Measurements from ENCODE around the gene HDLBP. TPM values are rescaled to one million over a fixed set of nuclear protein-coding genes. Genes with fewer than 3 reads are reported as not detected.
A peak's percentile ranks its signal among the peaks of the same experiment; 100 is the strongest.

Gene HDLBP, protein sequence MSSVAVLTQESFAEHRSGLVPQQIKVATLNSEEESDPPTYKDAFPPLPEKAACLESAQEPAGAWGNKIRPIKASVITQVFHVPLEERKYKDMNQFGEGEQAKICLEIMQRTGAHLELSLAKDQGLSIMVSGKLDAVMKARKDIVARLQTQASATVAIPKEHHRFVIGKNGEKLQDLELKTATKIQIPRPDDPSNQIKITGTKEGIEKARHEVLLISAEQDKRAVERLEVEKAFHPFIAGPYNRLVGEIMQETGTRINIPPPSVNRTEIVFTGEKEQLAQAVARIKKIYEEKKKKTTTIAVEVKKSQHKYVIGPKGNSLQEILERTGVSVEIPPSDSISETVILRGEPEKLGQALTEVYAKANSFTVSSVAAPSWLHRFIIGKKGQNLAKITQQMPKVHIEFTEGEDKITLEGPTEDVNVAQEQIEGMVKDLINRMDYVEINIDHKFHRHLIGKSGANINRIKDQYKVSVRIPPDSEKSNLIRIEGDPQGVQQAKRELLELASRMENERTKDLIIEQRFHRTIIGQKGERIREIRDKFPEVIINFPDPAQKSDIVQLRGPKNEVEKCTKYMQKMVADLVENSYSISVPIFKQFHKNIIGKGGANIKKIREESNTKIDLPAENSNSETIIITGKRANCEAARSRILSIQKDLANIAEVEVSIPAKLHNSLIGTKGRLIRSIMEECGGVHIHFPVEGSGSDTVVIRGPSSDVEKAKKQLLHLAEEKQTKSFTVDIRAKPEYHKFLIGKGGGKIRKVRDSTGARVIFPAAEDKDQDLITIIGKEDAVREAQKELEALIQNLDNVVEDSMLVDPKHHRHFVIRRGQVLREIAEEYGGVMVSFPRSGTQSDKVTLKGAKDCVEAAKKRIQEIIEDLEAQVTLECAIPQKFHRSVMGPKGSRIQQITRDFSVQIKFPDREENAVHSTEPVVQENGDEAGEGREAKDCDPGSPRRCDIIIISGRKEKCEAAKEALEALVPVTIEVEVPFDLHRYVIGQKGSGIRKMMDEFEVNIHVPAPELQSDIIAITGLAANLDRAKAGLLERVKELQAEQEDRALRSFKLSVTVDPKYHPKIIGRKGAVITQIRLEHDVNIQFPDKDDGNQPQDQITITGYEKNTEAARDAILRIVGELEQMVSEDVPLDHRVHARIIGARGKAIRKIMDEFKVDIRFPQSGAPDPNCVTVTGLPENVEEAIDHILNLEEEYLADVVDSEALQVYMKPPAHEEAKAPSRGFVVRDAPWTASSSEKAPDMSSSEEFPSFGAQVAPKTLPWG (N-terminal part only)
- 100 to 1,000 TPM; 361 to 651 (median 454) TPM for total RNA-seq

DNA sequence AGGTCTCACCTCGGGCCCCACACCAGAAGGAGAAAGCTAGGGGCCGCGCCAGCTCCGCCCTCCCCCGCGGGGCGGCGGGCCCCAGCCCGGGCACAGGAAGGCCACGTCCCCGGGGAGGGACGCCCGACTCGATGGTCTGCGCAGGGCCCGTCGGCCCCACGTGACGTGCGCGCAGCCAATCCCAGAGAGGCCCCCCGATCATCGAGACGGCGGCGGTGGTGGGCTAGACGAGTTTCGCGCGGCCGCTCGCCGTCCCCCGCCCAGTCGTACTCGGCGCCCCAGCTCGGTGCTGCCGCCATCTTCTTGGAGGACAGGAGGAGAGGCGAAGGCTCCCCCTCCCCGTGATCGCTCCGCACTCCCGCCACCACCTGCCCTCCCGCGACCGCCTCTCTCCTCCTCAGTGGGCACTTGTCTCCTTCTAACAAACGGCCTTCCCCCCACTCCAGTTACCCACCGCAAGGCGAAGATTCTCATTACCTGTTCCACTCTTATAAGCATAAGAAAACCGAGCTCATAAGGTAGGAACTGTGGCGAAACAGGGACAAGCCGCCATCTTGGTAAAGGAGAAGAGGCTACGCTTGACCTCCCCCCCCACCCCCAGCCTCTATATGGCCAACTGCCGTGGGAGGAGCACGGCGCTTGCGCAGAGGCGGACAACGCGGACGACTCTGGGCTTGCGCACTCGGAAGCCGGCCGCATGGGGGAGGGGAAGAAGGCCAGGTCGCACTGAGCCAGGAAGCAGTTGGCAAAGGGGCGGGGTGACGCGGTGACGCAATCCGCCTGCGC is at the start of gene HDLBP:
Gene HDLBP, minus strand, starts transcription at position 580 of the 786 bp plus-strand sequence. CDS start 48,803 bp downstream, outside the sequence.
- Histone ChIP-seq H3K27ac (peak within 1 kb of the TSS; percentile 94 to 99 (median 96)), H3K36me3 (no peaks in the 10 kb centered on the region), H3K4me3 (peak within 1 kb of the TSS; percentile 72 to 90 (median 80)), H3K9me3 (no peaks in the 10 kb centered on the region), H3K4me1 (peaks cover 0 to 55% (median 14%) of the 10 kb centered on the region in 4 donors), H3K27me3 (no peaks in the 10 kb centered on the region)
- TF ChIP-seq, protein P1, sequence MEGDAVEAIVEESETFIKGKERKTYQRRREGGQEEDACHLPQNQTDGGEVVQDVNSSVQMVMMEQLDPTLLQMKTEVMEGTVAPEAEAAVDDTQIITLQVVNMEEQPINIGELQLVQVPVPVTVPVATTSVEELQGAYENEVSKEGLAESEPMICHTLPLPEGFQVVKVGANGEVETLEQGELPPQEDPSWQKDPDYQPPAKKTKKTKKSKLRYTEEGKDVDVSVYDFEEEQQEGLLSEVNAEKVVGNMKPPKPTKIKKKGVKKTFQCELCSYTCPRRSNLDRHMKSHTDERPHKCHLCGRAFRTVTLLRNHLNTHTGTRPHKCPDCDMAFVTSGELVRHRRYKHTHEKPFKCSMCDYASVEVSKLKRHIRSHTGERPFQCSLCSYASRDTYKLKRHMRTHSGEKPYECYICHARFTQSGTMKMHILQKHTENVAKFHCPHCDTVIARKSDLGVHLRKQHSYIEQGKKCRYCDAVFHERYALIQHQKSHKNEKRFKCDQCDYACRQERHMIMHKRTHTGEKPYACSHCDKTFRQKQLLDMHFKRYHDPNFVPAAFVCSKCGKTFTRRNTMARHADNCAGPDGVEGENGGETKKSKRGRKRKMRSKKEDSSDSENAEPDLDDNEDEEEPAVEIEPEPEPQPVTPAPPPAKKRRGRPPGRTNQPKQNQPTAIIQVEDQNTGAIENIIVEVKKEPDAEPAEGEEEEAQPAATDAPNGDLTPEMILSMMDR (IDR thresholded peaks at IDR 0.05), result peak in 3 of 6 experiments; percentile 9 to 21 (median 18)
- peak; percentile 77 to 81 for TF ChIP-seq POLR2A (IDR thresholded peaks at IDR 0.05)
- DNase-seq, result peak; percentile 99 to 100 (median 100)

DNA sequence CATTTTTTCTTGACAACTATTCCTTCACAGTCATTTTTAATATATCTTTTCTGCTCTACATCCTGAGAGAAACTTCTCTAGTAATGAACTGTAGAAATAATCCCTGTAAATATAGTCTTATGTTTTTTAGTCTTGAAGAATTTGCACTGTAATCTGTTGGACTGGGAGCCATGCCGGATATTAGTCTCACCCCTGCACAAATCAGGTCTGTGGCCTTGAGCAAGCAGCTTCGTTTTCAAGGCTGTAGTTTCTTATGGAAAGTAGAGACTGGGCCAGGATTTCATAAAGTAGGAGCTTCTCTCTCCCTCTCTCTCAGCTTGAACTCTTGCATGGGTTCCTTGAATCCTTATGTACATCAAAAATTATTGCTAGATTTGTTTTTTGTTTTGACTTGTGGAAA is 49.3 kb upstream of the HDLBP start:
- Histone ChIP-seq H3K27ac (no peak overlapping the region), H3K4me3 (no peak overlapping the region)

DNA sequence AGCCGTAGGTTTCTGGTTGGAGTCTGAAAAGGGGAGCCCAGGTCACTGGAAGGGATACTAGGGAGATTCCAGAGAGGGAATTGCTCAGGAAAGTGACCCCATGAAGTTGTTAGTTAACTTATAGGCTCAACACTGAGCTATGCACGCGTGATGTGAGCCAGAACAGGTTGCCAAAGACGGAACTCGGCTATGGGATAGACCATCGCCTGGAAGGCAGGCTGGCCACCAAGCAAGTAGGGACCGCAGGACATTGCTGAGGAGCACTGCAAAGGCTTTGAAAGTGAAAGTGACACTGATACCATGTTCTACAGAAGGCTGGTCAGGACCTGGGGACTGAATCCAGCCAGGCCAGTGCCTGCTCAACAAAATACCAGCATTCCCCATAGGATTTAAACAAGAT is 48.0 kb upstream of the HDLBP start:
- DNase-seq, result peak in 1 of 3 donors; percentile 57
- no peaks in the 10 kb centered on the region for H3K9me3 ChIP-seq
- no peak overlapping the region for H3K4me3 ChIP-seq
- peaks cover 0 to 35% (median 0%) of the 10 kb centered on the region in 4 donors for H3K4me1 ChIP-seq
- TF ChIP-seq, protein P1 (IDR thresholded peaks at IDR 0.05), result no peak
- no peak for TF ChIP-seq POLR2A (IDR thresholded peaks at IDR 0.05)
- H3K27me3 ChIP-seq, result no peaks in the 10 kb centered on the region
- H3K36me3 ChIP-seq, result no peaks in the 10 kb centered on the region
- H3K27ac ChIP-seq, result peak overlapping the region in 2 of 4 donors; percentile 3 to 15

More for the DNA sequence above, 49.3 kb upstream of the HDLBP start:
- no peaks in the 10 kb centered on the region for H3K27me3 ChIP-seq
- DNase-seq, result no peak
- TF ChIP-seq, protein P1 (IDR thresholded peaks at IDR 0.05), result no peak
- no peak for TF ChIP-seq POLR2A (IDR thresholded peaks at IDR 0.05)
- H3K9me3 ChIP-seq, result no peaks in the 10 kb centered on the region
- H3K36me3 ChIP-seq, result no peaks in the 10 kb centered on the region
- H3K4me1 ChIP-seq, result peaks cover 0 to 24% (median 0%) of the 10 kb centered on the region in 4 donors

DNA sequence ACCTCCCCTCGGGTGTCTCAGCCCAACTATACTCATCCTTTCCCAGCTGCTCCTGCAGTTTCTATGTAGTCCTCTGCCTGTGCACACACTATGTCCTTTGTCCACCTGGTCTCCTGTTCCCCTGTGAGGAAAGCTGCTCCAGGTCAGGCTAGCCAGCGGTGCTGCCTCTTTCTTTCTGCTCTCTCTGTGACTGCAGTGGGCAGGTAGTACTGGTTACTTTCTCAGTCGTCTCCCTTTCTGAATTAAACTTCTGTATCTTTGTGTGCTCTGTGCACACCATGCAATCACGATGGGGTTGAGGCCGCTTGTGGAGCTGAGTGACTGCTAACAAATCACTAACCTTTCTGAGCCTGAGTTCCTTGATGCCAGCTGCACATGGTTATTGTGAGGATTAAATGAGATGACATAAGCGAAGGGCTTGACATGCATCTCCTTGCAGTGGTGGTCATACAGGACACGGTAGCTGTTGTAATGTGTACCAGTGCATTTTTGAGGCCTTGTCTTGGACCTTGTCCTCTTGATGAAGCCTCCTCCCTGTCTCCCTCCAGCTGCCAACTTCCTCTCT is 44.1 kb upstream of the HDLBP start:
- H3K36me3 ChIP-seq, result peaks cover 0 to under 1% (median 0%) of the 10 kb centered on the region in 3 donors
- TF ChIP-seq POLR2A (IDR thresholded peaks at IDR 0.05), result no peak
- TF ChIP-seq, protein P1 (IDR thresholded peaks at IDR 0.05), result peak in 1 of 6 experiments; percentile 26
- no peak for DNase-seq
- H3K4me3 ChIP-seq, result no peak overlapping the region
- H3K9me3 ChIP-seq, result no peaks in the 10 kb centered on the region
- peak overlapping the region; percentile 35 to 69 (median 48) for H3K27ac ChIP-seq
- no peaks in the 10 kb centered on the region for H3K27me3 ChIP-seq
- H3K4me1 ChIP-seq, result peaks cover 3 to 48% (median 7%) of the 10 kb centered on the region in 4 donors

Data from Peyer's patch (tissue), 4 donors.